Measurements from ENCODE around the gene KRTAP10-11. TPM values are rescaled to one million over a fixed set of nuclear protein-coding genes. Genes with fewer than 3 reads are reported as not detected.

KRTAP10-11 gene
- total and polyA plus RNA-seq, 2 of the 8 experiments (the other 6 are each of a cell fraction or from before 2014, with no cell fraction given), result not detected

DNA sequence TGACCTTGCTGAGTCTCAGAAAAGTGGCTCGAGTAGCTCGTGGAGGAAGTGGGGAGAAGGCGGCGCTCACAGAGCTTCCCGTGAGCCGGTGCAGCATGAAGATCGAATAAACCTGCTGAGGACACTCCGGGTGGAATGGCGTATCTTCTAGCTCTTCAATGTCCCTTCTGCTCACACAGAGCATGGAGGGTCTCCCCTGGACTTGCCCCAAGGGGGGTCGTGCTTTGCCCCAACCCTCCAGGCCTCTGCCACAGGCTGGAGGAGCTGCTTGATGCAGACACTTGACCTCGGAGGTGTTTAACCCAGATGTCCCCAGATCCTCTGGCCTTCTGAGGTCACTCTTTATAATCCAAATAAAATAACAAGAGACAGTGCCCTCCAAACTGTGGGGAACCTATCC lies 48.6 kb downstream of the KRTAP10-11 start:
- no peak overlapping the region for H2BK15ac ChIP-seq (ENCODE audit: low read length)
- no peak overlapping the region for H4K8ac ChIP-seq (ENCODE audit: extremely low read depth, insufficient read depth, low read length)
- peak overlapping the region; percentile 80; the same call in 1 of the 2 replicates for H2BK12ac ChIP-seq (ENCODE audit: low read depth, low read length)
- no peak overlapping the region for H3K4me3 ChIP-seq (ENCODE audit: extremely low read depth in 1 of 4, insufficient read depth in 2 of 4, low read depth in 3 of 4, low read length in 4 of 4)
- H2AFZ ChIP-seq (ENCODE audit: low read length), result no peak overlapping the region
- H3K9ac ChIP-seq (replicated peaks in 1 of 4; ENCODE audit: extremely low read depth in 1 of 4, low read depth in 3 of 4, low read length in 3 of 4), result no peak overlapping the region
- no peak overlapping the region for H4K5ac ChIP-seq (ENCODE audit: insufficient read length, low read depth, low read length)
- no peaks in the 10 kb centered on the region for H3K79me2 ChIP-seq (ENCODE audit: control insufficient read depth in 1 of 2, insufficient read depth in 2 of 2, low read length in 2 of 2)
- peaks cover 0 to 4% of the 10 kb centered on the region in 2 experiments; a peak in 1 of 4 replicates for H3K9me3 ChIP-seq (ENCODE audit: insufficient read depth in 2 of 2, low read depth in 1 of 2, low read length in 1 of 2)
- no peaks in the 10 kb centered on the region for H3K27me3 ChIP-seq (replicated peaks in 1 of 4; ENCODE audit: control insufficient read depth in 3 of 4, extremely low read depth in 1 of 4, insufficient read depth in 3 of 4, low read length in 3 of 4)
- TF ChIP-seq POU5F1 (IDR thresholded peaks at IDR 0.05; ENCODE audit: low read depth, low read length), result no peak
- TF ChIP-seq, protein P1, sequence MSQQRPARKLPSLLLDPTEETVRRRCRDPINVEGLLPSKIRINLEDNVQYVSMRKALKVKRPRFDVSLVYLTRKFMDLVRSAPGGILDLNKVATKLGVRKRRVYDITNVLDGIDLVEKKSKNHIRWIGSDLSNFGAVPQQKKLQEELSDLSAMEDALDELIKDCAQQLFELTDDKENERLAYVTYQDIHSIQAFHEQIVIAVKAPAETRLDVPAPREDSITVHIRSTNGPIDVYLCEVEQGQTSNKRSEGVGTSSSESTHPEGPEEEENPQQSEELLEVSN (IDR thresholded peaks at IDR 0.05), result no peak
- TF ChIP-seq GTF2F1 (IDR thresholded peaks at IDR 0.05; ENCODE audit: borderline replicate concordance, low read depth, low read length), result no peak
- no peak for TF ChIP-seq HDAC6 (IDR thresholded peaks at IDR 0.05; ENCODE audit: low read depth, low read length)
- no peak for TF ChIP-seq NANOG (IDR thresholded peaks at IDR 0.05; ENCODE audit: insufficient read depth, low read depth, low read length, poor library complexity, severe bottlenecking)
- TF ChIP-seq TAF1 (IDR thresholded peaks at IDR 0.05; ENCODE audit: low read depth, low read length), result no peak
- TF ChIP-seq ZNF274 (IDR thresholded peaks at IDR 0.05; ENCODE audit: borderline replicate concordance, extremely low read depth, low read length), result no peak
- no peak overlapping the region for H2BK120ac ChIP-seq (replicated peaks; ENCODE audit: low read depth, low read length)
- H3K56ac ChIP-seq (replicated peaks; ENCODE audit: insufficient read length, low read depth, low read length), result no peak overlapping the region
- H2BK20ac ChIP-seq (ENCODE audit: low read length), result no peak overlapping the region
- no peaks in the 10 kb centered on the region for H3K36me3 ChIP-seq (ENCODE audit: control insufficient read depth in 2 of 4, insufficient read depth in 4 of 4, low read length in 3 of 4)
- no peak overlapping the region for H3K23ac ChIP-seq (ENCODE audit: insufficient read length)
- H3K4me1 ChIP-seq (replicated peaks in 1 of 4; ENCODE audit: control insufficient read depth in 3 of 4, insufficient read depth in 4 of 4, low read length in 3 of 4), result peaks cover 0 to 28% (median 16%) of the 10 kb centered on the region in 4 experiments; a peak in 6 of 7 replicates
- 90% methylated on average over 11 of the region's 11 CpGs; no CpG with 5 or more reads in 1 of the 2 experiments for WGBS, 2 experiments (ENCODE audit: extremely low coverage in 1 of 2, insufficient coverage in 1 of 2, insufficient read length in 1 of 2, insufficient replicate concordance in 2 of 2, low coverage in 1 of 2, low lambda C conversion rate in 2 of 2, missing lambda C conversion rate in 1 of 2)
- no peak overlapping the region; the same call in 1 of the 2 replicates for H2AK5ac ChIP-seq (ENCODE audit: low read depth, low read length)
- H3K27ac ChIP-seq (ENCODE audit: low read depth, low read length), result no peak overlapping the region
- FAIRE-seq, result no peak
- no peak overlapping the region for H4K91ac ChIP-seq (replicated peaks; ENCODE audit: insufficient read length, low read length)
- H3K14ac ChIP-seq (ENCODE audit: insufficient read length), result no peak overlapping the region
- no peak overlapping the region for H3K4ac ChIP-seq (replicated peaks; ENCODE audit: insufficient read length, low read depth, low read length)
- H3K4me2 ChIP-seq (ENCODE audit: insufficient read depth in 1 of 2, low read depth in 2 of 2, low read length in 2 of 2), result no peak overlapping the region
- no peaks in the 10 kb centered on the region for H4K20me1 ChIP-seq (replicated peaks in 1 of 2; ENCODE audit: control insufficient read depth in 1 of 2, insufficient read depth in 2 of 2, low read length in 2 of 2)
- H3K18ac ChIP-seq (ENCODE audit: extremely low read depth, low read length), result peak overlapping the region; percentile 44; the same call in 1 of the 2 replicates
- DNase-seq (ENCODE audit: low read depth in 1 of 2, low spot score in 2 of 2), result no peak
- H3K79me1 ChIP-seq (ENCODE audit: low read depth, low read length), result peaks cover 3% of the 10 kb centered on the region; the same call in 1 of the 2 replicates
- ChIA-PET POLR2A (ENCODE audit: partially characterized antibody) (interaction anchor here (0.8 to 2.2 kb wide), 2 partner anchors 13 to 121 kb away, joined by 3 to 4 read pairs; partner anchors contain the start of genes KRTAP10-4 and KRTAP12-1), CTCF (ENCODE audit: partially characterized antibody) (interaction anchor here (1.4 to 3.8 kb wide), 4 partner anchors 9 to 99 kb away, joined by 3 to 13 read pairs (median 5); no protein-coding TSS in a partner anchor)
- no peaks in the 10 kb centered on the region for H3K23me2 ChIP-seq (ENCODE audit: low read depth, low read length)
- 0 out of 2 replicates have a peak overlapping the region, but pooled peaks have one; percentile 2 for H2BK5ac ChIP-seq (ENCODE audit: low read depth, low read length)
